CD4-positive, alpha-beta T cell treated with Interleukin-4 for 4 hours (primary cell): ENCODE results near the gene SEC61A2.
A peak's percentile ranks its signal among the peaks of the same experiment; 100 is the strongest.
"Not testable (repeated sequence)": the region's sequence is repeated elsewhere in the genome, so short reads cannot be mapped to it uniquely, and the experiment has no call there.

Experiments
- DNase-seq: peaks from one replicate; pipeline ENCODE4 v3.0.0-alpha.2; 2020

SEC61A2 gene

DNA sequence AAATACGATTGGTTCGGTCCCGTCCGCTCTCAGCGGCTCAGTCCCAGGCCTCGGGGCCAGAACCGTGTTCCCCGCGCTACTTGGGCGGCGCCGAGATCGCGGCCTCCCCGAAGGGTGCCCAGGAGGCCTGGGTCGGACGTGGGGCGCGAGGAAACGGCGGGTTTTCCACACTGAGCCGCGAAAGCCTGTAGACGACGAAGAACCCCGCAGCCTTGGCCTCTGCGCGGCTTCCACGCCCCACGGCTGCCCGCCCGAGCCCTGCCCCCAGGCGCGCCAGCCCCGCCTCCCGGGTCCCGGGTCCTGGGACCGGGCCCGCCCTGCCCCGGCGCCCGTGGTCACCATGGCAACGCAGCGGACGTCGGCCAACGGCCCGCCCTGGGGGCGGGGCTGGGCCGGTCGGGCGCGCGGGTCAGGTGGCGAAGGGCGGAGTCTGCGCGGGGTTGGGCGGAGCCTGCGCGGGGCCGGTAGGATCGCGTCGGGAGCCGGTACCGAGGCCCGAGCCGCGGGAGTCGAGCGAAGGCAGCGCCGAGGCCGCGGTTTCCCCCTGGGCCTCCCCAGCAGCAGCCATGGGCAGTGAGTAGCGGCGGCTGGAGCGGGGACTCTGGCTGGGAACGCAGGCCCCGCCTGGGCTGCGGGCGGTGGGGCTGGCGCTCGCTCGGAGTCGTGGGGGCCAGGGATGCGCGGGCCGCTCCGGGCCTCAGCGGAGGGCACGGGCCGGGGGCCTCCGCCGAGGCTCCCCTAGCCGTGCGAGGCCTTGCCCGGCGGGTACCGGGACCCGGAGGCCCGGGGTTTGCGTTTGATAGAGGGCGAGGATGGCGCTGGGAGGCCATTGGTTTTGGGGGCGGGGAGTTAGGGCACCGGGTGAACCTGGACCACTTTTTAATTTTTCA, at the start of gene SEC61A2:
Gene SEC61A2 (plus strand): TSS at position 456 of the 890 bp plus-strand sequence. CDS start 111 bp downstream, at position 567.
- peak; percentile 94 for DNase-seq

DNA sequence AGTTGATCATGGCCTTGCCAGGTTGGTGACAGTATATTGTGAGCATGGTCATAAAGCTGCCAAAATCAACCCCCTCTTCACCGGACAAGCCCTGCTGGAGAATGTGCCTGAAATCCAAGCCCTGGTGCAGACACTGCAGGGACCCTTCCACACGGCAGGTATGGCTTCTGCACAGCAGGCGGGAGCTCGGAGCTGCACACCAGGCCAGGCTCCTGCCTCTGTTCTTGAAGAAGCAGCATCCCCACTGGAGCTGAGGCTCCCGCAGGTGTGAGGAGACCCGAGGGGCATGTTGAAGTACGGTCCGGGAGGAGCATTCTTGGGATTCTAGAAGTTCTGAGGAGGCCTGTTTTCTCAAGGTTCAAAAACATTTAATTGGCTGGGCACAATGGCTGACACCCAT, 48.0 kb upstream of the SEC61A2 start:
- no peak for DNase-seq

GRCh38 chr10:12081879-12082557, 47.5 kb upstream of the SEC61A2 start:
- no peak for DNase-seq

DNA sequence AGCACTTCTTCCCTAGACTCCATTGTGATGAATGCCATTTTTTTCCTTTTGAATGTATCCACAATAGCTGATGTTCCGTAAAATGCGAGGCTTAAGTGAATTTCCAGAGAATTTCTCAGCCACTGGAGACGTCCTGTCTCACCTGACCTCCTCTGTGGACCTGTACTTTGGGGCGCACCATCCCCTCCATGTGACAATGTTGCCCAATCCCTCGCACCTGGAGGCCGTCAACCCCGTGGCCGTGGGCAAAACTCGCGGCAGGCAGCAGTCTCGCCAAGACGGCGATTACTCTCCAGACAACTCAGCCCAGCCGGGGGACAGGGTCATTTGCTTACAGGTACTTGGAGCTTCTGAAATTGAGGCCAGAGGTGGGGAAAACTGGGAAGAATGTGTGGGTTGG, 40.6 kb upstream of the SEC61A2 start:
- no peak for DNase-seq

GRCh38 chr10:12091421-12091820, 38.1 kb upstream of the SEC61A2 start:
- DNase-seq = no peak

- not testable (repeated sequence) for DNase-seq
These were observed 32.1 kb upstream of the SEC61A2 start for GRCh38 chr10:12097361-12097760.

GRCh38 chr10:12097791-12098190, 31.7 kb upstream of the SEC61A2 start:
- DNase-seq = no peak

GRCh38 chr10:12098966-12099365, 30.5 kb upstream of the SEC61A2 start:
- DNase-seq = no peak

DNA sequence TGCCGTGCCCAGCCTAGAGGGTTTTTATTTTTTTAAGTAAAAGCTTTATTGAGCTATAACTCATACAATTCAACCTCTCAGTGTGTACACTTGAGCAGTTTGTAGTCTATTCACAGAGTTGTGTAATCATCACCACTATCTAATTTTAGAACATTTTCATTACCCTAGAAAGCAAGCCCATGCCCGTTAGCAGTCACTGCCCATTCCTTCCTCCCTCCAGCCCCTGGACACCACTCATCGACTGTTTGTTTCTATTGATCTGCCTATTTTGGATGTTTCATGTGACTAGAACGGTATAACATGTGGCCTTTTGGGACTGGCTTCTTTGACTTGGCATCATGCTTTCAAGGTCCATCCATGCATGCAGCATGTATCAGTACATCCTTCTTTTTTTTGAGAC, 25.7 kb upstream of the SEC61A2 start:
- no peak for DNase-seq

DNA sequence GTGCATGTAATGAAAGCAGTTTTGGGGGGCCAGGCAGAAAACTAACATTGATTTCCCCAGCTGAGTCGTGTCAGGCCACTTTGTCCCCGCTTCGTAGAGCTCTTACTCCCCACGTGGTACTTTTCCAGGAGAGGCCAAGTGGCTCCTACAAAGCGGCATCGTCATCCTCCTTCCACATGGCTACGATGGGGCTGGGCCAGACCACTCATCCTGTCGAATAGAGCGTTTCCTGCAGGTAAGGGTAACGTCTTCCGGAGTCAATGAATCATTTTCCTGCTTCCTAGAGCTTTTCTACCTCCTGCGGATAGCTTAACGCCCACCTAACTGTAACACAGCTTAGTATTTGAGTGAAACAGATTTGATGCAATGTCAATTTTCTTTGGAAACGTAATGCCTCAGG, 21.7 kb upstream of the SEC61A2 start:
- no peak for DNase-seq

GRCh38 chr10:12109286-12109685, 20.2 kb upstream of the SEC61A2 start:
- DNase-seq = no peak

DNA sequence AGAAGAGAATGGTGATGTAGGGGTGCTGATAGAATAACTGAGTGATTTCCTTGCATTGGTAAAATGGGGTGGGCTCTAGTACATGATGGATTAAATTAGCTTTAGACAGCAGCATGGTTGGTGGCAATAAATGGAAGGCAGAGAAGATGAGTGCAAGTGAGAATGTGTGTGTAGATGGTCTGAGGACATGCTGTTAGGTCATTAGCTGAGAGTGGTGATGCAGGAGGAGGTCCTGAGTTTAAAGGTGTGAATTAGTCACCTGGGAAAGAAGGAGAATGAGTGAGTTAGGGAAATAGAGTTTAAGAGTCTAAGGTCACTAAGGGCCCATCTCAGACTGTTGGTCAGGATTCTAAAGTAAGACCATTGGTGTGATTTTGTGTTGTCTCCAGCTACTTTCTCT, 17.9 kb upstream of the SEC61A2 start:
- no peak for DNase-seq

- DNase-seq = no peak
These were observed 15.8 kb upstream of the SEC61A2 start for GRCh38 chr10:12113627-12114026.

- DNase-seq = no peak
These were observed 7.8 kb upstream of the SEC61A2 start for GRCh38 chr10:12121673-12122072.

DNA sequence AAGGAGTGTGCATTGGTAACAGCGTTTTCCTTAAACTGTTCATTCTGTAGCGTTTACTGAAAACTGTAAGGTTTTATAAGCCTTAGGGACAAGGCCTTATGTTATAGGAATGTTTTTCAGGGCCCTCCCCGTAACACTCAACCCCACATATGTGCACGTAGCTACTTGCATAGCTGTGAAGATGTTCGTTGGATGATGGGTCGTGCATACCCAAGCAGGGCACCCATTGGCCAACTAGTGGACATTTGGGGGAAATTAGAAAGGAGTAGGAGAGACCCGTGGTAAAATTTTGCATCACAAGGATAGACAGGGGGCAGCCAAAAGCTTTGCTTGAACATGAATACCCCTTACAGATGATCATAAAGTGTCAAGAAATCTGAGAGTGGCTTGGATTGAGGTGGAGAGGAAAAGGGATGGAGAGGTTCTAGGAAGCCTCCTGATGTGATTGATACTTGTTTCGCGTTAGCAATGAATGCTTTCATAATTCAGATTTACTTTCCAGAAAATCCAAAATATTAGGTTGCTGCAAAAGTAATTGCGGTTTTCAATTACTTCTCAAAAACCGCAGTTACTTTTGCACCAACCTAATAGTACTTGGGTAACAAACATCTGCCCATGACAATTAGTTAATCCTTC, 878 bp downstream of the SEC61A2 start:
- peak; percentile 57 for DNase-seq

- DNase-seq = no peak
These were observed 6.2 kb downstream of the SEC61A2 start for GRCh38 chr10:12135631-12136030.

GRCh38 chr10:12140038-12140437, 10.6 kb downstream of the SEC61A2 start:
- DNase-seq = no peak

DNA sequence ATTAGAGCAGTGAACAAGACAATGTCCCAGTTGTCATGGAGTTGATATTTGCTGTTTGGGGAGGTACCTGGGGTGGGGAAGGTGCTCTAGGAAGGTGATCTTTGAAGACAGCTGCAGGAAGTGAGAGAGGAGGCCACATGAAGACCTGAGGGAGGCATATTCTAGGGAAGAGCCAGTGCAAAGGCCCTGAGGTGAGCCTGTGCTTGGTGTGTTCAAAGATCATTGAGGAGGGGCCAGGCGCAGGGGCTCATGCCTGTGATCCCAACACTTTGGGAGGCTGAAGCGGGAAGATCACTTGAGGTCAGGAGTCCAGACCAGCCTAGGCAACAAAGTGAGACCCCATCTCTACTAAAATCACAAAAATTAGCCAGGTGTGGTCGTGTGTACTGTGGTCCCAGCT, 15.1 kb downstream of the SEC61A2 start:
- no peak for DNase-seq

- DNase-seq = no peak
These were observed 20.7 kb downstream of the SEC61A2 start for GRCh38 chr10:12150163-12150562.

DNA sequence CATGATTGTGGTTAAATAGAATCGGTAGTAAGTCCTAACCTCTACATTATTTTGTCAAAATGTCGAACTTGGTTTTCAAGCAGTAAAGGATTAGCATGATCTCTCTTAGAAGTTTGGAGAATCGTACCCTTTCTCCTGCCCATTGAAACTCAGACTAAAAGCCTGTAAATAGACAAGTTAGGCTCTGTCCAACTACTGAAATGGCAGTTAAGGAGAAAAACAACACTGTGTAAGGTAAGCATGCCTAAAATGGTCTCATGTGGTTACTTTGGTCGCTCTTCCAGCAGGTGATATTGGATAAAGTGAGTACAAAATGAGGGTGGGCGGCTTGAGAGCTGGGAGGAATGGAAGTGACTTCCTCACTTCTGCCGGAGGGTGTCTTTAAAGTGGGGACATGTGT, 25.0 kb downstream of the SEC61A2 start:
- no peak for DNase-seq

DNA sequence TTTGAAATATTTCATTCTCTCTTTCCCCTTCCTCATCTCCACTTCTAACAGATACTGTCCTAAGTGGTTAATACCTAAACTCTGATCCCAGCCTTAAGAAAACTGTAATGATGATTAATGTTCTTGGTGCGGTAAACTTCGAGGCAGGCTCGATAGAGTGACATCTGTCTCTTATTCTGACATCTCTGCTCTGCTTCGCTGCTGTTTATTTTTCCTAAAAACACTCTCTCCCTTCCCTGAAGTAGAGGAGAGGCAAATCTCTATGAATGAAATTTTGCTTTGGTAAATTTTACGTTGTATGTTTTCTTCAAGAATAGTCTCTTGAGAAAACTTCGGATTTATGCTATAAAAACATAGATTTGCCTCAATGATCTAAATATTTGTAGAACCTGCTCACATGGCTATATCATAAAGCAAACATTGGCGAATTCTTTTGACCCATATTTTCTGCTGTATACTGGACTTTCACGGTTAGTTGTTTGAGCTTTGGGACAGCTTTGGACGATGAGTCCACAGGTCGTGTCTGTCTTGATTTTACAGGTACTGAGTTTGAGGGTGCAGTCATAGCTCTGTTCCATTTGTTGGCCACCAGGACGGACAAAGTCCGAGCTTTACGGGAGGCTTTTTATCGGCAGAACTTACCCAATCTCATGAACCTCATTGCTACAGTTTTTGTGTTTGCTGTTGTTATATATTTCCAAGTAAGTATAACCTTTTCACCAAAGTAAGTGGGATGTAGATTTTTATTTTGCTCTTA, 27.1 kb downstream of the SEC61A2 start:
- DNase-seq = no peak

GRCh38 chr10:12158111-12158510, 28.6 kb downstream of the SEC61A2 start:
- DNase-seq = no peak

DNA sequence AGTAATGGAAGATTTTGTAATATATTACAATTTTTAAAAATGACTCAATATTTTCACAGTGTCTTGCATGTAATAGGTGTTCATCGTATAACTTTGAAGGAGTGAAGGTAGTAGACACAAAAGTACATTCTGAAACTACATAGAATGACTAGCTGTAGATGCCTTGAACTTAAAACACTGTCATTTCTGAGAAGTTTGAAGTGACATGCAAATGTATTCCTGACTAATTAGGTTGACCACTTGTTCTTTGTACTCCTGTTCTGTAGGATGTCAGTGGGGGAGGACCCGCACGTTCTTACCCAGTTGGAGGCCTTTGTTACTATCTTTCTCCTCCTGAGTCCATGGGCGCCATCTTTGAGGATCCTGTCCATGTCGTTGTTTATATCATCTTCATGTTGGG, 31.2 kb downstream of the SEC61A2 start:
- no peak for DNase-seq
